GM21786 (cell line): Measurements from ENCODE around the gene RASIP1.

Source experiments
- ATAC-seq: cut with Tn5 transposase; IDR thresholded peaks from one replicate; pipeline ENCODE4 v1.9.1; 2021; ENCODE audit not compliant: unreplicated experiment

RASIP1 gene

DNA sequence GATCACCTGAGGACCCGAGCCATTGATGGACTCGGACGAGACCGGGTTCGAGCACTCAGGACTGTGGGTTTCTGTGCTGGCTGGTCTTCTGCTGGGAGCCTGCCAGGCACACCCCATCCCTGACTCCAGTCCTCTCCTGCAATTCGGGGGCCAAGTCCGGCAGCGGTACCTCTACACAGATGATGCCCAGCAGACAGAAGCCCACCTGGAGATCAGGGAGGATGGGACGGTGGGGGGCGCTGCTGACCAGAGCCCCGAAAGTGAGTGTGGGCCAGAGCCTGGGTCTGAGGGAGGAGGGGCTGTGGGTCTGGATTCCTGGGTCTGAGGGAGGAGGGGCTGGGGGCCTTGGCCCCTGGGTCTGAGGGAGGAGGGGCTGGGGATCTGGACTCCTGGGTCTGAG lies 15.8 kb upstream of the RASIP1 start:
- no peak for ATAC-seq

DNA sequence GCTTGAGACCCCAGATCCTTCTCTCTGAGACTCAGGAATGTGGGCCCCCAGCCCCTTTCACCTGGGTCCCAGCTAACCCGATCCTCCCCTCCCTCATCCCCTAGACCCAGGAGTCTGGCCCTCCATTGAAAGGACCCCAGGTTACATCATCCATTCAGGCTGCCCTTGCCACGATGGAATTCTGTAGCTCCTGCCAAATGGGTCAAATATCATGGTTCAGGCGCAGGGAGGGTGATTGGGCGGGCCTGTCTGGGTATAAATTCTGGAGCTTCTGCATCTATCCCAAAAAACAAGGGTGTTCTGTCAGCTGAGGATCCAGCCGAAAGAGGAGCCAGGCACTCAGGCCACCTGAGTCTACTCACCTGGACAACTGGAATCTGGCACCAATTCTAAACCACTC lies 15.4 kb upstream of the RASIP1 start:
- no peak for ATAC-seq

DNA sequence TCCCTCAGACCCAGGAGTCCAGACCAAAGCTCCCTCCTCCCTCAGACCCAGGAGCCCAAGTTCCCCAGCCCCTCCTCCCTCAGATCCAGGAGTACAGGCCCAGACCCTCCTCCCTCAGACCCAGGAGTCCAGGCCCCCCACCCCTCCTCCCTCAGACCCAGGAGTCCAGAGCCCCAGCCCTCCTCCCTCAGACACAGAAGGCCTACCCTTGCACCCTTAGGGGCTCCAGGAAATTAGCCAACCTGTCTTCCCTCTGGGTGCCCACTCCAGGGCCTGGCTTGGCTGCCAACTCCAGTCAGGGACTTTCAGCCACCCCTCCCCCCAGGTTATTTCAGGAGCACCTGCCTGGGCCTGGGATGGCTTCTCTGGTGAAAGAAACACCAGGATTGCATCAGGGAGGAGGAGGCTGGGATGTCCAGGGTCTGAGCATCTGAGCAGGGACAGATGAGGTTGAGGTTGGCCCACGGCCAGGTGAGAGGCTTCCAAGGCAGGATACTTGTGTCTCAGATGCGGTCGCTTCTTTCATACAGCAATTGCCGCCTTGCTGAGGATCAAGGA lies 14.8 kb upstream of the RASIP1 start, which contains the start of gene FGF21:
Gene FGF21 (plus strand): TSS at position 441 of the 558 bp plus-strand sequence. CDS start 713 bp downstream, outside the sequence.
- ATAC-seq, result no peak

DNA sequence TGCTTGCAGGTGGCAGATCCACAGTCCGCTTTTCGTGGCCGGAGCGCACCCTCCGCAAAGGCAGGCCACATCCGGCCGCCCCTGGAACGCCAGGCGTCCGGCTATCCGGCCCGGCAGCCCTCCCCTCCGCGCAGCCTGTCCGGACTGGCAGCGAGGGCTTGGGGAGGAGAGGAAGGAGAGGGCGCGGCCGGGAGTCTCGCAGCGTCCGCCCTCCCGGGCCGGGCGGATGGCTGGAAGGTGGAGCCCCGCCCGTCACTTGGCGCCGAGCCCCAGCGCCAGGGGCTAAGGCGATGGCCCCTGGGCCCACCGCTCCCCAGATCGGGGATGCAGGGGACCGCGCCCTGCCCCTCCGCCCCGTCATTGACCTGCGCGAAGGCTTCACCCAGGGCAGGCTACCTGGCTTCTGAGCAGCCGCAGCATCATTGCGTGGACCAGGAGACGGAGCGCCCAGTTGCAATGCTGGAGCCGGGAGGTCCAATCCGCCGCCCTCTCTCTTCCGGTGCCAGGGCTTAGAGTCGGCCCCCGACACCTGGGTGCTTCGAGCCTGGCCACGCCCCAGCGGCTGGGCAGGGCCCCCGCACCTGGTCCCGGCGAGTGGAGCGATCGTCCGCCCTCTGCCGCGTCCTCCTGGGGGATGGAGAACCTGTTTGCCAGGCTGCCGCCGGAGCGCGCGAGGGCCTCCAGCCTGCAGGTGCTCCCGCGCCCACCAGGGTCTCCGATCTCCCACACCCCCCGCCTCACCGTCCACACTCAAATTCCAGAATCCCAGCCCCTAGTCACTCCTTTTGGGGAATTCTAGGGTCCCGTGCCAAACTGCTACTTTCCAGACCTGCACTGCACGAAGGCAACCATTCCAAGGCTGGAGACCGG lies 12.3 kb upstream of the RASIP1 start, which contains the start of gene FUT1:
Gene FUT1 (minus strand): TSS at position 146 of the 870 bp plus-strand sequence. CDS start 1,360 bp downstream, outside the sequence.
- ATAC-seq, result no peak

DNA sequence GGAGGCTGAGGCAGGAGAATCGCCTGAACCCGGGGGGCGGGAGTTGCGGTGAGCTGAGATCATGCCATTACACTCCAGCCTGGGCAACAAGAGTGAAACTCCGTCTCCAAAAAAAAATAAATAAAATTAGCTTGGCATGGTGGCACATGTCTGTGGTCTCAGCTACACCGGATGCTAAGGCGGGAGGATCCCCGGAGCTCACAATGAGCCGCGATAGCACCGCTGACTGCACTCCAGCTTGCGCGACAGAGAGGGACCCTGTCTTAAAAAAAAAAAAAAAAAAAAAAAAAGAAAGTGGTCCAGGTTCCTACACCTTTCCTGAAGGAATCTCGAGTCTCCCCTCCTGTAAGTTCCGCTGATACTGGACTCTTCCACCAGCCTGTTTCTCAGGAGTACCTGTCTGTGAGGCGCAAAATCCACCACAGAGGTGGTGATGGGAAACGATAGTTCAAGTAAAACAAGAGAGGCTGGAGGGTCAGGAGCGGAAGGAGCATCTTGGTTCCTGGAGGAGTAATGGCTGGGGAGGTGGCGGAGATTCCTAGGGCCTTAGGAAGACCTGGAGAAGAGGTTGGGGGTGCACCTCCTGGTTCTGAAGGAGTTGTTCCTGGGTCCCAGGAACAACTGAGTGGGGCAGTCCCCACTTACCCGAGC lies 11.6 kb upstream of the RASIP1 start:
- ATAC-seq, result no peak

DNA sequence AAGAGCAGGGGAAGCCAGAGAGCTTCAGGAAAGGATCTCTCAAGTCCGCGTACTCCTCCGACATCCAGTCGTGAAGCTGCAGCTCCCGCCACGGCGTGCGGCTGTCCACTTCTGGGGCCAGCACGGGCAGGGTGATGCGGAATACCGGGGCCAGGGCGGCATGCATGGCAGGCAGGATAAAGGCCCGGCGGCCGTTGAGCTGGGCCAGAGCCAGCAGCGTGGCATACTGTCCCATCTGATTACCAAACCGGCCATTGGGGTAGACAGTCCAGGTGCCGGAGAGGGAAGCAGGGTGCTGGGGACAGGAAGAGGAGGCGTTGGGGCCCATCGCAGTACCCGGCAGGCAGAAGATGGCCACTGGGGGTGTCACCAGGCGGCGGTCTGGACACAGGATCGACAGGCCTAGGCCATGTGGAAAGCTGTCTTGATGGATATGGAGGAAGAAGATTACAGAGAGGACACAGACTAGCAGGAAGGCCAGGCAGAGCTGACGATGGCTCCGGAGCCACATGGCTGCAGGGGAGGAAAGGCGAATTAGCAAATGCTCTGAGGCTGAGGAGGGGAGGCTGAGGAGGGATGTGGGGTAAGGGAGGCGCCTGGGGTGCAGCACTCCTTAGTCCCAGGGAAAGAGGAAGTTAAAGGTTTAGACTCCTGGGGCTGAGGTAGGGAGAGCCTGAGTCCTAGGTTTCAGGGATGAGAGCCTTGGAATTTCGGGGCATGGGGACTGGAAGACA lies 10.5 kb upstream of the RASIP1 start:
- no peak for ATAC-seq

DNA sequence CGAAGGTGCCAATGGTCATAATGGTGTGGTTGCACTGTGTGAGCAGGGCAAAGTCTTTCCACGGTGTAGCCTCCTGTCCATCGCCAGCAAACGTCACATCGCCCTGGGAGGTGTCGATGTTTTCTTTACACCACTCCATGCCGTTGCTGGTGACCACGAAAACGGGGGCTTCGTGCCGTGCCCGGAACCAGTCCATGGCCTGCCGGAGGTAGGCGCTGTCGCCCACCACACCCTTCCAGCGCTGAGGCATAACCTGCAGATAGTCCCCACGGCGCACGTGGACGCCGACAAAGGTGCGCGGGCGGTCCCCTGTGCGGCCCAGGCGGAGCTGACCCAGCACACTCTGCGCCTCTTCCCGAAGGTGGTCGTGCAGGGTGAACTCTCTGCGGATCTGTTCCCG lies 9.9 kb upstream of the RASIP1 start:
- ATAC-seq, result no peak

DNA sequence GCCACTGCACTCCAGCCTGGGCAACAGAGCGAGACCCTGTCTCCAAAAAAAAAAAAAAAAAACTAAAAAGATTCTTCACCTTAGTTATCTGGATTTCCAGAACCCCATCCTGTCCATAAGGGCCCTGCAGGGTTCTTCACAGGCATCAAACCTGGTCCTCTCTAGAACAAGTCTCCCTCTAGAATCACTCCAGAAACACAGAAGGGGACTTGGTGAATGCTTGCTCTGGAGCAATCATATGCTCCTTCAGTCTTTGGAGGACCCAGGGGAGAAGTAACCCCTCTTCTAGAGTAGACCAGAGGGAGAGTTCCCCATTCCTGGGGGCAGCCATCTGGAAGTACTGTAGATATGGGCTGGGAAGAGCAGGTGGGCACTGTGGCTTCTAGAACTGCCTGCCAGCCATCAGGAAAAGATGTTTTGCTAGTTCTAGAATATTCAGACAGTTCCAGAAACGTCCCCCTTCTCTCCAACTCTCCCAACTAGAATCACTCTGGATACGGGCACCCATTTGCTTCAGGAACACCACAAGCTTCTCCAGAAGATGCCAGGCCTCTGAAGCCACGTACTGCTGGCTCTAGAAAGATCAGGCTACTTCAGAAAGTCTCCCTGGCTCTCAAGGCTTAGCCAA lies 9.3 kb upstream of the RASIP1 start:
- ATAC-seq, result no peak

DNA sequence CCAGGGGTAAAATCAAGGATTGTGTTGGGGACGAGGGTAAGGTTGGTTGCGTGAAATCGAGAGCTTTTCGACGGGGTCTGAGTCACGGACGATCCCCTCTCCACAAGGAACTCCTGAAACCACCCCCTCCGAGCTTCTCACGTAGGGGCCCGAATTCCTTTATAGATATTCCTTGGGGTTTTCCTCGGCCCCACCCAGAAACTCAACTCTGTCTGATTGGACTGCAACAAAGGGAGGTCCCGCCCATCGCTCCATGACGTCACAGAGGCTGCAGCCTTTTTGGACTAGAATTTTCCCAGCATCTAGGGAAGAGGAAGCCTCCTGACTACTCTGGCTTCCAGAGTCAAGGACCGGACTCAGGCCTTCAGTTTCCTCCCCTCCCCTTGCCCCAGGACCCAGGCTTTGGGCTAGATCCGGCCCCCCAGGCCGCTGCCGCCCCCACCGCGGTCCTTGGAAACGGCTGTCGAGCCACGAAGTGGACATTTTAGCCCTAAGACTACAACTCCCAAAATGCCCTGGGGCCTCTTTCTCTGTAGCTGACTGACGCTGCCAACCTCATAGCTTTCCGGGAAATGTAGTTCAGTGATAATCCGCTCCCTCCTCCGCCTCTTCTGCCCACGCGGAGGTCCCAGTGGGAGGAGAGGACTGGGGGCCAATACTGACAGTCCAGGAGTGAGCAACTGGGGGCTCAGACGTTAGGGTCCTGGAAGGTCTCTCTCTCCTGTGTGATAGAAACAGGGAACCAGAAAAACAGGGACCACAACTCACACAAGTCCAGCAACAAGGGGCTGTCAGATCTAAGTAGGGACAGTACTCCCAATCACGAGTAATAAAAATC lies 6.5 kb upstream of the RASIP1 start, which contains the start of gene IZUMO1:
Gene IZUMO1 (minus strand): TSS at position 172 of the 838 bp plus-strand sequence. CDS start 1,050 bp downstream, outside the sequence.
- ATAC-seq, result no peak

DNA sequence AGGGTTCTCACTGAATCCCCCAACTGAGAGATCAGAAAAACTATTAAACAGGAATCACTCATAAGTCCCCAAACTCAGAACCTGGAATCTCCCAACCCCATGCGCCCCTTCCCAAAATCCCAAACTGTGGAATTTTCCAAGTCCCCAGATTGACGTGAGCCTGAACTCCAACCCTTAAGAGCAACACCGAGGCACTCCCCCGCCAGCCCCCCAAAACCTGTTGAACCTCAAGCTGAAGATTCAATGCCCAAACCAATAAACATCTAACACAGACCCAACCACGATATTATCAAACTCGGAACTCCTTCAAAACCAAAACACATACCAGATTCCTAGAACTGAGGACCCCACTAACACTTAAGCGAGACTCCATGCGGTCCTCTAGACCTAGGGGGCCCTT lies 5.7 kb upstream of the RASIP1 start:
- ATAC-seq, result no peak

DNA sequence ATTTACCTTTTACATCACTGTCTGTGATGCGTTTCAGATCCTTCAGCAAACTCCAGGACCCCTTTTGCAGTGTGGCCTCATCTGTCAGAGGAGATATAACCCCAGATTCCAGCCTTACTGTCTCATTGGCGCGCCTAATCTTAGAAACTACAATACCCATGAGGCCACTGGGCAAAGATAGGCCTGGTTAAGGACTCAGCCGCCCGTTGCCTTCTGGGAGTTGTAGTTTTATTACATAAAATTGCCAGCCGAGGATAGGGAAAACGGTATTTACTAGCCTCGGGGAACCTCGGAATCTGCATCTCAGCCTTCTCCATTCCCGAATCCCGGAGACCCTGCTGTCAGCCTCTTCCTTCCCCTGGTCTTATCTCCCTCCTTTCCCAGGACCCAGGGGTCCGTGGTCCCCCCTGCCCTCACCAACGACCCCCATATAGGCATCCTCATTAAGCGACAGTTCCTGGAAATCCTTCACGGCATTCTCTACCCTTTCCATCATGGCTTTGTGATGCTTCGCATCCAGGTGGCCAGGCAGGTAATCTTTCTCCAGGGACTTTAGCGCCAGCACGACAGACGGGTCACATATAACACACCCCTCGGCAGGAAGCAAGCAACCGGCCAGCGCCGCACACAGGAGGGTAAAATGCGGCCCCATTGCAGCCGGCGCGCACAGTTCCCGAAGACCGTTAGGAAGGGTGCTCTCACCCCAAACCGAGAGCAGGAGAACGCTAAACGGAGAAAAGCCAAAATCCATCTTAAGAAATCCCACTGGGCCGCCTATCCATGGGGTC lies 5.0 kb upstream of the RASIP1 start:
- peak; percentile 43 for ATAC-seq

DNA sequence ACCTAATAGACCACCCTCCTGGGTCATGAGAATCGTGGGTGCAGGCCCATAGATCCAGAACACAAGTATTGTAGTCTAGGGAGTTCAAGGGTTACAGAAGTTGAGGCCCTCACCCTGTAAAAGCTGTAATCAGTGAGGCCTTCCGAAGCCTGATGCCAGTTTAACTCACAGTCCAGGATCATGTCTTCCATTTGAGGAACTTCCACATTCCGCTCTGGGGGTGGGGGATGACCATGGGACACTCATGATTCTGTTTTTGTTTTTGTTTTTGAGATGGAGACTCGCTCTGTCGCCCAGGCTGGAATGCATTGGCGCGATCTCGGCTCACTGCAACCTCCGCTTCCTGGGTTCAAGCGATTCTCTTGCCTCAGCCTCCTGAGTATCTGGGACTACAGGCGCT lies 1.7 kb upstream of the RASIP1 start:
- no peak for ATAC-seq

DNA sequence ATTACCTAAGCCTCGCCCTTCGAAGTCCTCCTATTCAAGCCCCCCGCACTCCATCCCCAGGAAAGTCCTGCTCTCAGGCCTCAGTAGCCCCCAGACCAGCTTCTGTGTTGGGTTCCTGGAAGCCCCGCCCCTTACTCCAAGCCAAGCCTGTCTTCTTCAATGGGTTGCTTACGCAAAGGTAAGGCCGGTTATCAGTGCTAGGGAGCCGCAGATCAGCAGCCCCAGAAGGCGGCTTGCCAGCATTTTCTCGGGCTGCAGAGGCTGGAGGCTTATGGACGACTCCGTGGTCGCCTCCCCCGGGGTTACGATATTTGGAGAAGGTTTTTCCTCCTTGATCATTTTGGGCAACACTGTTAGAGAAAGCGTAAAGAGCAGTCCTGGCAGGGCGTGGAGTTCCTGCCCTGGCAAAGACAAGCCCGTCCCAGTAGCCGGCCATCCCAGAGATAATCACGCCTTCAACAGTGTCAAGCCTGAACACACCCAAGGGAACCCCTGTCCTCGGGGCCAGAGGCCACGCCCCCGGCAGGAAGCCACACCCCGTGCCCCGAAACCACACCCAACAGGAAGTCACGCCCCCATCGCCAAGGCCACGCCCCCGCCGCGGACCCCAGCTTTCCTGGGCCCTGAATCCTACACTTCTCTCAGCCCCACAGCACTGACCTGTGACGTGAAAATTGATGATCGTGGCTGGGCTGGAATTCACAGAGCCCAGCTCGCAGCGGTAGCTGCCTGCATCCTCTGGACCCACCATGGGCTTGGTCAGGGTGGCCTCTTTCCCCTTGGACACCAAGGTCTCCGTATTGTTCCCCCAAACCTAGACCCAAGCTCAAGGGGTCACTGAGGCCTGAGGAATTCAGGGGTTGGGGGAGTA lies 954 bp upstream of the RASIP1 start:
- ATAC-seq, result no peak

DNA sequence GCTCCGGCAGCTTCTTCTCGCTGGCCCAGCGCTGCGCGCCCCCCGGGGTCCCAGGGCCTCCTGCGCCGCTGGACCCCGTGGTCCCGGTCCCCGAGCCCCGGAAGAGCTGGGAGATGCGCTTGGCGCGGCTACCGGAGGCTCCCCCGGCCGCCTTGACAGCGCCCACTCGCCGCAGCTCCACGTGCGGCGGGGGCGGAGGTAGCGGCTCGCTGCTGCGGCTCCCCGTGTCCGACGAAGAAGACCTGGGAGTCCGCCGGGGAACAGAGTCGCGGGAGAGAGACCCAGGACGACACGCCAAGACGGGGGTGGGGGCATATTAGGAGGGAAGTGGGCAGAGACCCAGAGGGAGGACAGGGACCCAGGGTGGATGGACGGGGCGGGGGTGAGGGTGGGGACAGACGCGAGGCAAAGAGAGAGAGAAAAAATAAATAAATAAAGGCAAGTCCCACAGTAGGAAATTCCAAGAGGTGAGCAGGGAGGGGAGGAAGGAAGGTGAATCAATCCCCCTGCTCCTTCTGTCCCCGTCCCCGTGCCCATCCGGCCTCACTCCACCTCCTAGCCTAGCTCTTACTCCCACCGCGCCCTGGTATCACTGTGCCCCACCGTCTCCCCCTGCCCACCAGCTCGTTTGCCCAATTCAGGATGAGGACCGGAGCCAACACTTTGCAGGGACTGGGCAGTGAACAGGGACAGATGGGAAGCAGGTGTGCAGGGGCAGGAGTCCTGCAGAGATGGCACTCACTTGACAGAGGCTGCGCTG lies 826 bp downstream of the RASIP1 start:
- ATAC-seq, result no peak

DNA sequence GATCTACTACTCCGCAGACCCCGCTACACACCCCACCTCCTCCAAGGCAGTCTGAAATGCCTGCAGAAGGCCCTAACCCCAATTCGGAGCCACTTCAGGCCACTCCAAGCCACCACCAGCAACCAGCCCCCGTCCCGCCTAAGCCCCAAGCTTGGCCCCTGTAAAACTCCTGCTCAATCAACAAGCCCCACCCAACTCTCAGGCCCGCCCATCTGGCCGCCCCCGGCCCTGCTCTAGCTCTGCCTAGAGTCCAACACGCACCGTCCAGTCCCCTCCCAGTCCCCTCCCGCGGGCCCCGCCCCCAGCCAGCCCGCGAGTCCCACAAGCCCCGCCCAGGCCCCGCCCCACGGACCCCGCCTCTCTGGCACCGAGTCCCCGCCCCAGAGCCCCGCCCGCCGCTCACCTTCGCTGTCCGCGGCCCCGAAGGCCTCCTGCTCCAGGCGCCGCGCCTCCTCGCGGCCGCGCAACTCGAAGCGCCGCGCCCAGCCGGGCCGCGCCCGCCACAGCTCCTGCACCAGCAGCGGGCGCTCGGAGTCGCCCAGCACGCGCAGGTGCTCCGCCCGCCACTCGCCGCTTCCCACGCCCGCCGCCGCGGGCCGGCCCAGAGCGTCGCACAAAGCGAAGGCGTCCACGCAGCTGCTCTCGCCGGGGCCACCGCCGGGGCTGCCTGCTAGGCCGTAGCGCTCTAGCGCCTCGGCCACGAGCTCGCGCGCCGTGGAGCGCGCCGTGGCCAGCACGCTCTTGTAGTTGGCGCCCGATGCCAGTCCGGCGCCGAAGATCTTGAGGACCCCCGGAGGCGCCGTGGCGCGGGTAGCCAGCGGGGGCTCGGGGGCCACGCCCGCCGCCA lies 1.6 kb downstream of the RASIP1 start:
- peak; percentile 61 for ATAC-seq

DNA sequence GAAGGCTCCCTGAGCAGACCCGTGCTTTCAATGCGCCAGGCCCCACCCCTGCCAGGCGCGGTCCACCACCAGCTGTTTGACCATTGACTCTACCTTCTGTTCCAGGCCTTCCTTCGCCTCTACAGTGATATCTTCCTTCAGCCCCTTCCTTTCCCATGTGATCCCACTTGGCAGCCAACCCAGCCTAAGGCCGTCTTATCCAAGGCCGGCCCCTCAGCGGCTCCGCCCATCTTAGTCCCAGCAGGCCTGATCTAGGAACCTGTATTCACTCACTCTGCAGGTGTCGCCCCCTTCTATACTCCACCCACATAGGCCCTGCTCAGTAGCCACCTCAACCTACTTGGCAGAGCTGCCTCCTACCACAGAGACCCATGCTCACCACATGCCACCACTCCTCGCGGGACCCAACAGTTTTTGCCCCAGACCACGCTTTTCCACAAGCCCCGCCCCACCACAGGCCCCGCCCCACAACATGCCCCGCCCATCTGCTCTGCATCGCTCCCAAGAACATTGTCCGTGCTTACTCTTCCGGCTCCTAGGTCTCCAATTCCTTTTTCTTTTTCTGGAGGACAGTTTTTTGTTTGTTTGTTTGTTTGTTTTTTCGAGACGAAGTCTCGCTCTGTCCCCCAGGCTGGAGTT lies 2.9 kb downstream of the RASIP1 start:
- ATAC-seq, result no peak
